NOMO-1 treated with DMSO at 0.1 percent for 48 hours (cell line): ENCODE results near the gene SCD5.

Source experiments
- DNase-seq: peaks from one replicate; lab custom pipeline; 2025; ENCODE audit not compliant: unreplicated experiment; lab: John Stamatoyannopoulos, UW

SCD5 gene

DNA sequence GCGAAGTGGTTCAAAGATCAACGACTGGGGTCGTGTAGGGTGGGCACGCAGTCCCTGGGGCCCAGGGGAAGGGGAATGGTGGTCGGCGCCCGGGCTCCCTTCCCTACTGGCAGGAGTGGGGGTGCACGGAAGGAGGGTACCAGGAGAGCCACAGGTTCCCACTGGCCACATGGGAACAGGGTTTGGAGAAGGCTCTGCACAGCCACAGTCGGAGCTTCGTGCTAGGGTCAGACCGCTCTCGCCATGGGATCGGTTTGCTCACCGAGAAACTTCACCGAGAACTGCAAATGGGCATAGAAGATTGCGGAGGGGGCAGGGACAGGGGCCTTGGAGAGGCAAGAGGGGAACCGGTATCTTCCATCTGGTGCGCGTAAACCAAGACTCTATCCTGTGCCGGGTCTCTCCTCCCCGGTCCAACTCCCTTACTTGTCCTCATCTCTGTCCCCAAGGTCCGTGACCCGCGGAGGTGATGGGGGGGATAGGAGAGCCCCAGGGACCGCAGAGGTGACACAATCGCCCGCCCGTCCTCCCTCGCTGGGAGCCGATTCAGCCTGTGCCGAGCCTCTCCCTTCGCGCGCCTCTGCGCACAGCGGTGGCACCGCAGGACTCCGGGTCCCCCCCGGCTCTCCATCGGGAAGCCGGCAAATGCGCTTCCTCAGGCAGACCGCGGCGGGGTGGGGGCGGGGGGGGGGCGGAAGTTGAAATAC lies 1.0 kb downstream of the SCD5 start:
- no peak for DNase-seq

DNA sequence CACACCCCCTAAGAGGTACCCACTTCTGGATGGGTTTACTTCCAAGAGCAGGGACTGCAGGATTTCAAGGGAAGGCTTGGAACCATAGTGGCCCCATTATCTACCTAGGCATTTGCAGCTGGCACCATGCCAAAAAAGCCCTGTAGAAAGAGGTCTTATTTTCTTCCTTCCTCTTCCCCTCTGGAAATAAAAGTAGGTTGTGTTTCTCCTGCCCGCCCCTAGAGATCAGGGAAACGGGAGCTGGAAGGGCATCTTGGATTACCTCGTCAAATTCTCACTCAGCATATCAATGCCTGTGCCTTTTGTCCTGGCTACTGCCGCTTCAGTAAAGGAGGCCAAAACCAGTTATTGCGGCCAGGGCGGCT lies 1.6 kb downstream of the SCD5 start:
- DNase-seq = no peak

DNA sequence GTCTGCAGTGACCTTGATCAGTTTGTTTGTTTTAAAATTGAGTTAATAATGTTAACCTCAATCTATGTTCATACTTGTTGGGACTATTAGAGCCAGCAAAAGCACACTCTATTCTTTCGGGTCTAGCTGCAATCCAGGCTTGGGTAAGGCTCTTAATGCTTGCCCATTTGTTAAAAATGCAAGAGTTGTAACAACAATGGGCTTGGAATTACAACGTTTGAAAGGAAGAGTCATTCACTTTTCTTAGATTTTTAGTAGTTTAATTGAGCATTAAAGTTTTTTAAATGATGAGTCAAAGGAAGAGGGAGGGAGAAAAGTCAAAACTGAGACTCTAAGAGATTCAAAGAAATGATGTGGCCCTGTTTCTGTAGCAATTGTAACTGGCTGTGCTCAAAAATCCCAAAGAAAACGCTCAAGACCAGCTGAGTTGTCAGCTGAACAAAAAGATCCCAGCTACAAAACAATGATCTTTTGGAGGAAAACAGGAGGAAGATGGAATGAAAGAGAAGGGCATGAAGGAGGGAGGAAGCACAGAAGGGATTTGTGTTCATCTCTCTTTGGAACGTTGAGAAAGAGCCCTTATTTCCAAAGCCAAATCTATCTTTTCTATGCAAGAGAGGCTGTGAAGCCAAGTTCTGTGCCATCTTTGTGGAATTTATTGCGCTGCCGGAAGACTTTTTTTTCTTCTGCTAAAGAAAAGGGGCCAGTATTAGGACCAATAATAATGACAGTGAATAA lies 5.5 kb downstream of the SCD5 start:
- no peak for DNase-seq

DNA sequence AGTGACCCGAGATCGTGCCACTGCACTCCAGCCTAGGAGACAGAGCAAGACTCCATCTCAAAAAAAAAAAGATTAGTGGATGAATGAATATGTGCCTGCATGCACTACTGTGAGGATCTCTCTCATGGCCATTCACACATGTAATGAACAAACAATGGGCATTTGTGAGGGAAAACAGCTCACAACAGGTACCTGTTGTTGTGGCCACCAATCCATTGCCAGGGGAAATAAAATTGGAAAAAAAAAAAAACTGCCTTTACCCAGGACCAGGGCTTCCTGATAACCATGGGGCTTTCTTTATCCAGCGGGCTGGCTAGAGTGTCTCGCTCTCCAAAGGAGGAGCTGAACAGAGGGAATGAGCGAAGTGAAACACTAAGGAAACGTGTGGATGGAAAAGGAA lies 7.4 kb downstream of the SCD5 start:
- no peak for DNase-seq

DNA sequence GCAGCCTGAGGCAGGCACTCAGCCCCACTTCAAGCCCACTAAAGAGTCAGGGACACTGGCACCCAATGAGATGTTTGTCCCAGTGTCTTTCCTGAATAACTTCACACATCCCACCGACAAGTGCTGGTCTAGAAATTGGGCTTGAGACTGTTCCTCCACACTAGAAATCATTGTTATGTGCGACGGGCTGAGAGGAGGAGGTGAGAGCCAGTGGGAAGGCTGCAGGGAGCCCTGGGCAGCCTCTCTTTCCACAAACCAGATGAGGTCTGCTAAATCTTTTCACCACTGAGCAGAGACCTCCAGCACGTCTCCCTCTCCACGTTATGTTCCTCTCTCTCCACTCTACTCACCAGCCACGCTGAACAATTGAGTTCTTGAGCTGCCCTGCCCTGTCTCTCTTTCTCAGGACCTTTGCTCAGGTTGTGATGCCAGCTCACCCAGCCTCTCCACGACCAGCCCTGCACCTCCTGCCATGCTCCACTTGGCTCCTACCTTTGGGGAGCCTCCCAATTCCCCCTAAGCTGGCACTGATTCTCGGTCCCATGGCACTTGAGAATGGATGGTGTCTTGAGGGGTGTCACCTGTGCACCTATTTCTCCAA lies 8.4 kb downstream of the SCD5 start:
- no peak for DNase-seq

DNA sequence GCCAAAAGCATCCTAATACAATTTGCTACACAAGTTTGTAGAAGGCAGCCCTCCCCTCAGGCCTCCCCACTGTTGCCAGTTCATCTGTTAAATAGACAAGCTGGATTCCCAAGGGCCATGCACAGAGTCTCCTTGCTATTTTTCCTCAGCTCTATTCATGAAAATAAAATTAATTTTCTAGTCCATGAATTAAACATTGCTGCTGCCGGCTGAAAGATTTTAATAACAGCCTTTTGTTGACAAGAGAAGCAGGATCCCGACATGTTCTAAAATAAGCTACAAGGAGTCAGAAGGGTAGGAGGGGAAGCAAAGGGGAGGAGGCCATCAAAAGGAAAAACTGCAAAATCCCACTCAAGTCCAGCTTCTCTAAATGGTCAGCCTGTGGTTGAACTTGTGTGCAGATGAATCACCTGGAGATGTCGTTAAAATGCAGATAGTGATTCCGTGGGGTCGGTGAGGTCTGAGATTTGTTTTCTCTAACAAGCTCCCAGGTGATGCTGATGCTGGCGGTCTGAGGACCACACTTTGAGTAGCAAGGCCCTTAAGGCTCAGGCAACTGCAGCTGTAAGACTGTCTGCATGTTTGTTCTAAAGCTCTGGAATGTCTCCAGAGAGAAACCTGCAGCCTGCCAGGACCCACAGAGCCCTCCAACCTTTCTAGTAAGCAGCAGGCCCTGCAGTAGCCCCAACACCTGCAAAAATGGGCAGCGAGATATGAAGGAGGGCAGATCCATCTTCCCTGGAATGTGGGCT lies 9.4 kb downstream of the SCD5 start:
- no peak for DNase-seq

DNA sequence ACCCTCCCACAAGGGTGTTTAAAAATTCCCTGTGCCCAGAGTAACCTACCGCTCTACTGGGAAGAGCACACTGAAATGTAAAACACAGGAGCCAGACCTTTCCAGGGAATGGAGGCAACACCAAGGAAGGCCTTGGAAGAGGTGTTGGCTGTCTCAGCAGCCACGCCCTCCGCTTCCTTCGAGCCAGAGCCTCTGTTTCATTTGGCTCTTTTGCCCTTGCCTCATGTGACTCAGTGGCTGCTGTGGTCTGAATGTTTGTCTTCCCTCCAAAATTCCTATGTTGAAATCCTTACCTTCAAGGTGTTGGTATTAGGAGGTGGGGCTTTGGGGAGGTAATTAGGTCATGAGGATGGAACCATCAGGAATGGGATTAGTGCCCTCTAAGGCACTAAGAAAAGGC lies 11.3 kb downstream of the SCD5 start:
- DNase-seq = no peak

DNA sequence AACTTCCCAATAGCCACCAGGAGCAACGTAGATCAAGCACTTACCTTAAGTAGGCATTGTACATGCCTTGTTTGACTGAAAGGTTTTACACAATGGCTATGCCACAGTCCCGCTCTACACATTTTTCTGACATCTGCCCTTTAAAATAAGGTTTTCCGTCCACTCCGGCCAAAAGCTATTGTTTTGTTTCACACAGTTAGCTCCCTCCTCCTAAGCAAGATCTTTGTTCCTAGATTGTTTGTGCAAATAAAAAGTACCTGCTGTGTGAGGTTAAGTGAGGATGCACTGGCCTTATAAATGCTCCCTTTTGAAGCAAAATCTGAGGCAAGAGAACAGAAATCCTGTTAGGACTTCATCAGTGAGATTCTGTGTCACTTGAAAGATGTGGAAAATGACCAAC lies 11.8 kb downstream of the SCD5 start:
- no peak for DNase-seq

DNA sequence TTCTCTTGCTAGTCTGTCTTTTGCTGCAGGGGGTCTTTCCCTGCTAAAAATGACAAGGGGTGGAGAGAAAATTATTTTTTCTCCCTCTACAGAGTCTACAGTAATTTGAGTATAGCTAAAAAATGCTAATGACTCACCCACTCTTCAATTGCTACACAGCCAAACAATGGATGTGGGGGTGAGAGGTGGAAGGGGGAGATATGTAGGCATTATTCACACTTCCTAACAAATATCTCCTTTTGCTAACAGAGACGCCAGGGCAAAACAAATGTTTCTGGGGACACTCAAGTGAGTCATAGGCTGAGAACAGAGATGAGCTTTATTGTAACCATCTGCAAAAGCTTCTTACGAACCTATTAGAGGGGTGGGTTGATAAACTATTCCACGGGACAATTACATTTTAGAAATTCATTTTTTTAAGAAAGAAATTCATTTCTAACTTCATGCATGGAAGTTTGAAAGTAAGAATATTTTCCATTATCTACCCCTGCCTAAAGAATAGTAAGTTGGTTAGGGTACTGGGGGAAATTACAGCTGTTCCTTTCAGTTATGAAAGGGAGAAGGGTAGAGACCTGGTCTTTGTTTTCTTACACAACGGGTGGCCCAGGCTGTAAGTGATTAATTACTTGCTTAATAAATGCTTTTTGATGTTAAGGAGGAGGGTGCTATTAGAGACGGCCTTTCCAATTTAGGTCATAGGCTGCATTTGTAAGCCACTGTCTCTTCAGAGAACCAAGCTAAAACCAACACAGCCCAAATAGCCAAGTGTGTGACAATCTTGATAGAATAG lies 12.8 kb downstream of the SCD5 start:
- DNase-seq = peak; percentile 20

DNA sequence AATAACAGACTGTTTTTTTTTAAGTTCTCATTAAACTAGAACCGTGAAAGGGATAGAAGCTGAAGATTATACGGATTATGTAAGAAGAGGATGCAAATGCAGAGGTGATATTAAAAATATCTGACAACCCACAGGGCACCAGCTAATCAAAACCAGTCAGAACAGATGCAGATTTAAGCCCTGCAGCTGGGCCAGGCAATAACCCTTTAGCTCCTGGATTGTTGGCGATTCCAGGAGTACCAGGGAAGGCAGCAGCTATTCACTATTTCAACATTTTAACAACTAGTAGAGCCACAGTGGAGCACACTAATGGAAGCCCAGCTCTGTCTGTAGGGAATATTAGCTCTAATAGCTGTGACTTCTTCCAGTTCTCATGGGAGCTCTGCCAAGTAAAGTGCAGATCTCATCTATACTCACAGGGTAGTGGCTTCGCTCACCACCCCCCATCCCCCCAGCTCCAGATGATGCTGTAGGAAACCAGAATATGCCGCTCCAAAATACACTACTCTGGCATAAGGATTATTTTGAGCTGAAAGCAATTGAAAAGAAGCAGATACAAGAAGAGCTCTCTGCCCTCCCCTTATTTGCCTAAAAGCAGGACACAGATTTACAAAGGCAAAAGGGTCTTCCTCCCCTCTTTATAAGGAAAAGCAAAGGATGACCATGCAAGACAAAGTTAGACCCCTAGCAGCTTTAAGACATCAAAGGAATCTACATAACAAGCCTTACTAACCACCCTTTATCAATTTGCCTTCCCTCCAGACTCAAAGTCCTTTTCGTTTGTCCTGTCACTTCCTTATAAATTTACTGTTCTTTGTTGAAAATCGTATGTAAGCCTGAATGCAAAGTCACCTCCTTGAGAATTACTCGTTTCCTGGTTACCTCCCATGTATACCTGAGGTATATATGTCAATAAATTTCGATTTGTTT lies 13.7 kb downstream of the SCD5 start:
- peak; percentile 20 for DNase-seq

DNA sequence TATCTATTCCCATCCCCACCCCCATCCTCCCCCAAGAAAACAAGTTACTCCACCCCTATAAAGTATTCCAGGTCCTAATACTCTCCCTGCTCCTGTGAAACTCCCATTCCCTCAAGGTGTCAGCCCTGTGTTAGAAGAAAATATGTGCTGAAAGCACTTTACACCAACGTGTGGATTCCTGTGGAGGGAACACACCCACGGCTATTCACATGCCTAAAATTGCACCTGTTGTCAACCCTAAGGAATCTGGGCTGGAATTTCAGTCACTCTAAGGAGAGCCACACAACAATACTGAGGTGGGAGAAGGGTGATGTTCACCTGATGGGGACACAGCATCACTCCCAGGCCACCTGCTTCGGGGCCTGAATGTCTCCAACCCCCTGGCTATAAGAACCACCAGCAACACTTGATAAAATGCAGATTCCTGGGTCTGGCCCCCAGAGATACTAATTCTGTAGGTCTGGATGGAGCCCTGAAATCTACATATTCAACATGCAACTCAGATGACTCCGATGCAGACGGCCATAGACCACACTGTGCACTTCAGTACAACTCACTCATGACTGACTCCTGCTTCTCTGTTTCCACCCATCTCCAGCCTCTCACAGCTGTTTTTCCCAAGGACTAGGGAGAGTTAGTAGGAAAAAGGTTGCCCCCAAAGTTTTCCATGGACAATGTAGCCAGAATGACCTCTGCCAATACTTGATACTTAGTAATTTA lies 15.8 kb downstream of the SCD5 start:
- no peak for DNase-seq

DNA sequence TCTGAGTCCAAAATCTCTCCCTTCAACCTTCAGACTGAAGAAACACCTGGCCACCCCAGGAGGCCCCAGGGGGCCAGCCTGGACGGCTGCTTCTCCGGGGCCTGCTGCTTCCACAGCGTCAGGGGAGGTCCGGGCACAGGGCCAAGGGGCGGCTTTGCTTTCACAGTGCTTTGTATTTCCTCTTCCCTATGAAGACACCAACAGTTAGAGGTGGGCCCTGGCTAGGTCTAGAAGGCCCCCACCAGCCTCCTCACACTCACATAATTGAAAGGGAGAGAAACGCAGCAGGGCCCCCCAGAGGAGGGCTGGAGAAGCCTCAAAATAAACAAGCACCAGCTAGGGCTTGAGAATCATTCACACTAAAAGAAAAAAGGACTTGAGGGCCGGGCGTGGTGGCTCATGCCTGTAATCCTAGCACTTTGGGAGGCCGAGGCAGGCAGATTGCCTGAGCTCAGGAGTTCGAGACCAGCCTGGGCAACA lies 17.8 kb downstream of the SCD5 start:
- peak; percentile 56 for DNase-seq

DNA sequence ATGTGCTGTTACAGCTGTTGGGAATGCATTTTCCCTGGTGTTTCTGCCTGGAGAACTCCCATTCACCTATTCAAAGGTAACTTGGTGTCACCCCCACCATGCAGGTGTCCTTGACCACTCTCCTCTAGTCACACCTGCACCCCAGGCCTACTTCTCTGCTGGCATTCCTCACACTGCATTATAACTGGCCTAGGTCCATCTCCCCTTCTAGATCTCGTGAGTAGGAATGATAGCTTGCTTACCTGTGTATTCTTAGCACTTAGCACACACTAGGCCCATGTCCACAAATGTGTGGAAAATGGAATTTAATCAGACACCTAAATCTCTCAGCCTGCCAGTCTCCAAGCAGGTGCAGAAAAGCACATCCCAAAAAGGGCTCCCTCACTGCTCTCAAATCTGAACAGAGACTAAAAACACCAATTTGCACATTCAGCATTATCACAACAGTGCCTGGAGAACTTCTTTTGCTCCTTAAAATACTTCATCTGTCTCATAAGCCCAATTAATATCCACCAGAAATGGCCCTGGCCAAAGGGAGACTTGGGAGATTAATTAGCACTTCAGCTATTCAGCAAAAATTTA lies 18.3 kb downstream of the SCD5 start:
- DNase-seq = no peak

DNA sequence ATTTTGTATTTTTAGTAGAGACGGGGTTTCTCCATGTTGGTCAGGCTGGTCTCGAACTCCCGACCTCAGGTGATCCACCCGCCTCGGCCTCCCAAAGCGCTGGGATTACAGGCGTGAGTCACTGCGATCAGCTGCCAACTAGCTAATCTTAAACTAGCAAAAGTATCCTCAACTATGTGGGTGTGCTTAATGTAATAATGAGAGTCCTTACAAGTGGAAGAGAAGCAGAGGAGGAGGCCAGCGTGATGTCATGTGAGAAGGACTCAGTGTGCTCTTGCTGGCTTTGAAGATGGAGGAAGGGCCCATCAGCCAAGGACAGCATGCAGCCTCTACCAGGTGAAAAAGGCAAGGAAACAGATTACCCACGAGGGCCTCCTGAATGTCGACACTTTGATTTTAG lies 19.6 kb downstream of the SCD5 start:
- no peak for DNase-seq

DNA sequence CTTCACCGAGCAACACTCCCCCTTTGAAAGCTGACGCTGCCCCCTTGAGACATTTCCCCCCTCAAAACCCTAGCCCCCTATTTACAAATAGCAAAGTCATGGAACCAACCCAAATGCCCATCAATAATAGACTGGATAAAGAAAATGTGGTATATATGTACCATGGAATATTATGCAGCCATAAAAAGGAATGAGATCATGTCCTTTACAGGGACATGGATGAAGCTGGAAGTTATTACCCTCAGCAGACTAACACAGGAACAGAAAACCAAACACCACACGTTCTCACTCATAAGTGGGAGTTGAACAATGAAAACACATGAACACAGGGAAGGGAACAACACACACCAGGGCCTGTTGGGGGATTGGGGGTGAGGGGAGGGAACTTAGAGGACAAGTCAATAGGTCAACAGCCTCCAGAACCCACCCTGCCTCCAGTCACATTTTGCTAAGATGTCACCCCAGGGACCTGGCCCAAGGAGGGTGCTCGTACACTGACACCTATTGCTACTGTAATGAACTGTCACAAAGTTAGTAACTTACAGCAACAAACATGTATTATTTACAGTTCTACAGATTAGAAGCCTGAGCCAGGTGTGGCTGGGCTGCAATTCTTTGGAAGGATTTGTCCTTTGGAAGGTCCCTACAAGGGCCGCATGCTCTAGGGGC lies 20.6 kb downstream of the SCD5 start:
- DNase-seq = no peak

DNA sequence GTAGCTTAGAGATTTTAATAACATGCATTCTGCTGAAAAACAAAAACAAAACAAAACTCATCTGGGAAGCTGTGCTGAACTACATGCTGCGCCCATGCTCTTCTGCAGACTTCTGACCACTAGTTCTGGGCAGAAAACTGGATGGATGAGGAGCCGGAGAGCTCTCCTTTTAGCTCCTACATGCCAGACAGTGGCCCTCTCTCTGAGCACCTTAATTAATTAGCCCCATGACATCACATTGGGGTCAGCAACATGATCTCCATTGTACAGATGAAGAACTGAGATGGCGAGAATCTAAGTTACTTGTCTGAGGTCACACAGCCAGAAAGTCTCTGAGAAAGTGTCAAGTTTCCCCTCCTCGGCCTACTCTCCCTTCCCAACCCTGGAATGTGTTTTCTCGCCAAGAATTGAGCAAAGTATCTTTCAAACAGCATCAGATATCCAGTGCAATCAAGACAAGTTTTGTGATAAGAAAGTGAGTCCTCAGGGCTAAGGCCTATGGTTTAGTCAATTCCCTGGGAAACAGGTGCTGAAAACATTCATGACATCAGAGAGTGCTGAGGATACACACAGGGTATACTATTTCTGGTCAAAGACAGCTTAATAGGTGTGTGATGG lies 21.6 kb downstream of the SCD5 start:
- no peak for DNase-seq

DNA sequence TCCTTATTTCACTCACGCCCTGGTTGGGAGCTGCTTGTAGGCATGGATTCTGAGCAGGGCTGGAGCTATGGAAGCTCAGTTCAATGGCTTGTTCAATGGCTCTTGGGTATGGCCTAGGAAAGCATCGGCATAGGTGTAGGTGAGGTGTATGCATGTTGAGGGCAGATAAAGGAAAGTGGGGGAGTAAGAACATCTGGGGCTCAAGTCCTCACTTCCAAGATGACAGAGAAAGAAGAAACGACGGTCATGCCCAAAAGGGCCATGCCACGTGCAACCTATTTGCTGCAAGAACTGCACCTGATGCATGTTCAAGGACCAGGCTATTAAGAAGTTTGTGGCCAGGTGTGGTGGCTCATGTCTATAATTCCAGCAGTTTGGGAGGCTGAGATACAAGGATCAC lies 23.4 kb downstream of the SCD5 start:
- no peak for DNase-seq

DNA sequence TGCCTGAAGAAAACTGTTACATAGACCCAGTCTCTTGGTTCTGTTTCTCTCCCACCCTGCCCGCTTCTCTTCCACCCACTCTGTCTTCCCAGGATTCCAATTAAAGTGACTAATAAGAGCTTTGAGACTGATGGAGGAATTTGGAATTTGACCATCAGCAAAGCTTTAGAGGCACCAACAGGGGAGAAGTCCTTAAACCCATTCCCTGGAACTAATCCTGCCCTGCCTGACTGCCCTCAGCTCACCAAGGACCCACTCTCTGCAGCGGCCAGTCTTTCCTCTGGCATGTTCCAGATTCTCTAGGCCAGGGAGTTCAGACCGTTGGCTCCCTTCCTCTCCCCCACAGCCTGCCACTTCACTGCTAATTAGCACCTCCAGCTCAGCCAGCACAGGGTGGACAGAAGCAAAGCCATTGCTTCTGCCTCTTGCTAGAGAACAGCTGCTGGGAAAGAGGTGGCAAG lies 23.9 kb downstream of the SCD5 start:
- DNase-seq = no peak
